Thyroid gland (tissue), 4 donors: ENCODE data around the gene NAA30. TPM values are rescaled to one million over a fixed set of nuclear protein-coding genes. Genes with fewer than 3 reads are reported as not detected.

ENCODE experiments used
- DNase-seq, 2 donors: peaks; one replicate each; pipeline ENCODE4 v3.0.0-alpha.2; 2019
- H3K27ac ChIP-seq, 3 donors: fragments of 200-600 bp; sonication (generic); 1 replicate in 2 of 3; 2 replicates in 1 of 3; pipeline ENCODE4 v1.5.1; 2016 to 2019; ENCODE audit warnings: mild to moderate bottlenecking in 1 of 3, moderate library complexity in 1 of 3
- H3K27me3 ChIP-seq: fragments of 200-600 bp; sonication (generic); one replicate; pipeline ENCODE4 v1.5.1; 2019
- H3K36me3 ChIP-seq, 2 donors: fragments of 200-600 bp; sonication (generic); one replicate each; pipeline ENCODE4 v1.5.1; 2016 to 2019
- H3K4me1 ChIP-seq, 2 donors: fragments of 200-600 bp; sonication (generic); one replicate each; pipeline ENCODE4 v1.5.1; 2017 to 2019
- H3K4me3 ChIP-seq, 3 donors: fragments of 200-600 bp; sonication (generic); replicated peaks in 1 of 3; 1 replicate in 2 of 3; 2 replicates in 1 of 3; pipeline ENCODE4 v1.5.1; 2016; ENCODE audit warnings: mild to moderate bottlenecking in 1 of 3
- H3K9me3 ChIP-seq: fragments of 200-600 bp; sonication (generic); one replicate; pipeline ENCODE4 v1.5.1; 2017
- CTCF ChIP-seq, 6 experiments: fragments of 200-600 bp in 3 of 6; fragments of 450-650 bp in 3 of 6; sonication (generic) in 3 of 6; IDR thresholded peaks; one replicate each; pipeline ENCODE4 v1.5.1; 2016 to 2019; ENCODE audit warnings: antibody characterized with exemption in 6 of 6, mild to moderate bottlenecking in 2 of 6, inconsistent platforms in 1 of 6, moderate library complexity in 1 of 6
- POLR2A ChIP-seq, 2 donors: fragments of 450-650 bp; IDR thresholded peaks; one replicate each; pipeline ENCODE4 v1.6.1; 2017; ENCODE audit warnings: antibody characterized with exemption in 2 of 2, mild to moderate bottlenecking in 2 of 2, moderate library complexity in 1 of 2
- WGBS, 2 donors: methylation state at CpG; one replicate each; pipeline ENCODE4 v1.1.5; 2017; 5-methylcytosine and 5-hydroxymethylcytosine counted together
- intact Hi-C: fragments of 100-400 bp; cut with DNase I; formaldehyde crosslinking; loops from one replicate; pipeline ENCODE4 v1.15.1; 2023
- total RNA-seq, 4 donors: library from RNA; depleted of rRNA; stranded (reverse); fragments of >200 nt; gene quantifications; one replicate each; pipeline ENCODE4 v1.2.3, GENCODE V29; 2016

NAA30 gene
- total RNA-seq, 4 donors from 2014 or later, result 15.6 to 23.9 (median 19.1) TPM

GRCh38 chr14:57462551-57462950, 72.2 kb downstream of the NAA30 start:
- no peaks in the 10 kb centered on the region for H3K36me3 ChIP-seq
- DNase-seq, result no peak
- intact Hi-C loops, result no loop called here
- H3K9me3 ChIP-seq, result no peaks in the 10 kb centered on the region
- H3K4me3 ChIP-seq, result no peak overlapping the region
- no peak overlapping the region for H3K27ac ChIP-seq
- H3K27me3 ChIP-seq, result no peaks in the 10 kb centered on the region
- TF ChIP-seq CTCF (IDR thresholded peaks at IDR 0.05), result no peak
- no peaks in the 10 kb centered on the region for H3K4me1 ChIP-seq
- WGBS, 2 donors, result 88 to 92% methylated on average over 3 of the region's 3 CpGs

GRCh38 chr14:57464008-57464730, 73.8 kb downstream of the NAA30 start:
- Histone ChIP-seq H3K9me3 (no peaks in the 10 kb centered on the region), H3K4me1 (no peaks in the 10 kb centered on the region), H3K27ac (no peak overlapping the region), H3K4me3 (no peak overlapping the region), H3K27me3 (no peaks in the 10 kb centered on the region), H3K36me3 (no peaks in the 10 kb centered on the region)
- intact Hi-C loops, result no loop called here
- no peak for DNase-seq
- 77 to 81% methylated on average over 6 of the region's 6 CpGs for WGBS, 2 donors
- no peak for TF ChIP-seq POLR2A (IDR thresholded peaks at IDR 0.05)
- TF ChIP-seq CTCF (IDR thresholded peaks at IDR 0.05), result no peak

Other genes starting within 250 kb of the NAA30 start
- gene EXOC5, start 121.7 kb upstream of the NAA30 start, total RNA-seq, result 10 to 100 TPM; 41.3 to 65.4 (median 43.1) TPM
- 10 to 100 TPM; 37.8 to 51.8 (median 44.6) TPM for gene AP5M1, start 121.6 kb upstream of the NAA30 start, total RNA-seq
- not detected for gene CCDC198, start 103.3 kb downstream of the NAA30 start, total RNA-seq